Loucy (cell line): Measurements from ENCODE around the gene ZNF74.

ENCODE experiments used
- EZH2phosphoT487 ChIP-seq: fragments of 200-600 bp; IDR thresholded peaks from 2 replicates; pipeline ENCODE4 v1.6.1; 2018; ENCODE audit warnings: antibody characterized with exemption, mild to moderate bottlenecking, moderate library complexity, borderline replicate concordance
- TF ChIP-seq, protein P1 (sequence below): fragments of 200-600 bp; sonication (generic); conservative IDR thresholded peaks from 2 replicates; pipeline ENCODE4 v1.5.1; 2014; ENCODE audit warnings: mild to moderate bottlenecking, antibody characterized with exemption, low read length

DNA sequence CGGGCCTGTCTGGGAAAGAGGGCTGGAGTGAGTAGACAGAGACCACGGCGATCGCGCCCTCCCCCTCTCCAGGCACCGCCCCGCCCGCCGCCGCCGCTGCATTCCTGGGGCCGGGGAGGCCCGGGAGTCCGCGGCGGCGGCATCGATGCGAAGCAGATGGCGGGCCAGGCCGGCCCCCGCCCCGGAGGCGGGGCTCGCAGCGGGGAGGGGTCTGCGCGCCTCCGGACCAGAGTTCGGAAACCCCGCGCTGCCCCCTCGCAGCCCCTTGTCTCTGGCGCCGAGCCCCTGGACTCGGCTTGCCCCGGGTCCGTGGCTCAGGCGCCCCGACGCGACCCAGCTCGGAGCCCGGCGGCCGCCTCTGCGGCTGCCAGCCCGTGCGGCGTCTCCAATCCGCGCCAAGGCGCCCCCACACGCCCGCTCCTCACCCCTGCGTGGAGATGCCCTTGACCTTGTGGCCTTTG, 42.4 kb downstream of the ZNF74 start:
- no peak for TF ChIP-seq EZH2phosphoT487
- TF ChIP-seq, protein P1, sequence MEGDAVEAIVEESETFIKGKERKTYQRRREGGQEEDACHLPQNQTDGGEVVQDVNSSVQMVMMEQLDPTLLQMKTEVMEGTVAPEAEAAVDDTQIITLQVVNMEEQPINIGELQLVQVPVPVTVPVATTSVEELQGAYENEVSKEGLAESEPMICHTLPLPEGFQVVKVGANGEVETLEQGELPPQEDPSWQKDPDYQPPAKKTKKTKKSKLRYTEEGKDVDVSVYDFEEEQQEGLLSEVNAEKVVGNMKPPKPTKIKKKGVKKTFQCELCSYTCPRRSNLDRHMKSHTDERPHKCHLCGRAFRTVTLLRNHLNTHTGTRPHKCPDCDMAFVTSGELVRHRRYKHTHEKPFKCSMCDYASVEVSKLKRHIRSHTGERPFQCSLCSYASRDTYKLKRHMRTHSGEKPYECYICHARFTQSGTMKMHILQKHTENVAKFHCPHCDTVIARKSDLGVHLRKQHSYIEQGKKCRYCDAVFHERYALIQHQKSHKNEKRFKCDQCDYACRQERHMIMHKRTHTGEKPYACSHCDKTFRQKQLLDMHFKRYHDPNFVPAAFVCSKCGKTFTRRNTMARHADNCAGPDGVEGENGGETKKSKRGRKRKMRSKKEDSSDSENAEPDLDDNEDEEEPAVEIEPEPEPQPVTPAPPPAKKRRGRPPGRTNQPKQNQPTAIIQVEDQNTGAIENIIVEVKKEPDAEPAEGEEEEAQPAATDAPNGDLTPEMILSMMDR, result no peak
